NCI-H1048 (cell line): ENCODE measurements around the gene CORT.
"Not testable (repeated sequence)": the region's sequence is repeated elsewhere in the genome, so short reads cannot be mapped to it uniquely, and the experiment has no call there.

ENCODE experiments used
- DNase-seq: peaks from one replicate; lab custom pipeline; 2025; lab: John Stamatoyannopoulos, UW

CORT gene

GRCh38 chr1:10438677-10439163, 11.1 kb upstream of the CORT start:
- no peak for DNase-seq

GRCh38 chr1:10440305-10440704, 9.5 kb upstream of the CORT start:
- DNase-seq = no peak

GRCh38 chr1:10440794-10441193, 9.0 kb upstream of the CORT start:
- DNase-seq = no peak

- DNase-seq = no peak
These were observed 5.6 kb upstream of the CORT start for GRCh38 chr1:10444248-10444647.

- no peak for DNase-seq
These were observed 4.9 kb upstream of the CORT start for GRCh38 chr1:10444795-10445397.

- no peak for DNase-seq
These were observed 2.9 kb upstream of the CORT start for GRCh38 chr1:10446790-10447422.

- no peak for DNase-seq
These were observed 454 bp downstream of the CORT start for GRCh38 chr1:10450156-10450814.

- DNase-seq = no peak
These were observed 1.0 kb downstream of the CORT start for GRCh38 chr1:10450836-10451235.

- DNase-seq = no peak
These were observed 1.5 kb downstream of the CORT start for GRCh38 chr1:10451287-10451686.

- no peak for DNase-seq
These were observed 6.2 kb downstream of the CORT start for GRCh38 chr1:10456048-10456447.

- DNase-seq = no peak
These were observed 6.8 kb downstream of the CORT start for GRCh38 chr1:10456661-10457060.

- DNase-seq = not testable (repeated sequence)
These were observed 7.6 kb downstream of the CORT start for GRCh38 chr1:10457462-10457861.

- no peak for DNase-seq
These were observed 8.0 kb downstream of the CORT start for GRCh38 chr1:10457875-10458274.

GRCh38 chr1:10459184-10459583, 9.4 kb downstream of the CORT start:
- no peak for DNase-seq

- DNase-seq = no peak
These were observed 17.2 kb downstream of the CORT start for GRCh38 chr1:10467078-10467477.

GRCh38 chr1:10470043-10470442, 20.2 kb downstream of the CORT start:
- DNase-seq = no peak

GRCh38 chr1:10471411-10472219, 21.8 kb downstream of the CORT start:
- no peak for DNase-seq

GRCh38 chr1:10472220-10473144, 22.7 kb downstream of the CORT start, which contains the start of gene DFFA:
Gene DFFA (minus strand): TSS chr1:10472529. CDS start chr1:10472458, 71 bp downstream.
- peak; percentile 87 for DNase-seq

GRCh38 chr1:10473145-10473765, 23.4 kb downstream of the CORT start:
- DNase-seq = no peak

GRCh38 chr1:10474309-10474612, 24.4 kb downstream of the CORT start:
- not testable (repeated sequence) for DNase-seq
